SKM-1 treated with dmso at 0.1 percent for 144 hours (cell line): ENCODE results near the gene TAX1BP3.

Experiments
- DNase-seq: peaks from one replicate; lab custom pipeline; 2025; ENCODE audit not compliant: unreplicated experiment; lab: John Stamatoyannopoulos, UW

TAX1BP3 gene

GRCh38 chr17:3630781-3631180, 37.6 kb downstream of the TAX1BP3 start:
- no peak for DNase-seq

- DNase-seq, result no peak
Measured at GRCh38 chr17:3627769-3628167, 40.6 kb downstream of the TAX1BP3 start.

- DNase-seq, result no peak
Measured at GRCh38 chr17:3626831-3627768, 41.3 kb downstream of the TAX1BP3 start.

- DNase-seq, result no peak
Measured at GRCh38 chr17:3622977-3623594, 45.3 kb downstream of the TAX1BP3 start.

GRCh38 chr17:3621146-3621720, 47.1 kb downstream of the TAX1BP3 start:
- DNase-seq, result no peak

- no peak for DNase-seq
Measured at GRCh38 chr17:3615160-3615870, 53.1 kb downstream of the TAX1BP3 start.

GRCh38 chr17:3613124-3613523, 55.3 kb downstream of the TAX1BP3 start:
- no peak for DNase-seq
